ENCODE data around the gene LRGUK.

The LRGUK gene

GRCh38 chr7:134313543-134313942 lies 186.4 kb downstream of the LRGUK start:
- no peak for DNase-seq

All from activated CD8-positive, alpha-beta memory T cell treated with anti-CD3 and anti-CD28 coated beads for 24 hours (primary cell).